Cardiac muscle cell (in vitro differentiated cells and primary cell): Measurements from ENCODE around the gene GABBR2. TPM values are rescaled to one million over a fixed set of nuclear protein-coding genes. Genes with fewer than 3 reads are reported as not detected.

ENCODE experiments used
- DNase-seq, 2 donors: peaks; one replicate each; pipeline versions ENCODE4 v3.0.0 to v3.0.0-alpha.2; 2010 to 2017; ENCODE audit warnings: low read depth in 1 of 2, low spot score in 1 of 2
- H3K27ac ChIP-seq: fragments of 200-600 bp; sonication (generic); 2 replicates; pipeline ENCODE4 v1.5.1; 2016
- H3K27me3 ChIP-seq: fragments of 200-600 bp; sonication (generic); 2 replicates; pipeline ENCODE4 v1.6.0; 2016; ENCODE audit warnings: control low read depth
- H3K36me3 ChIP-seq: fragments of 200-600 bp; sonication (generic); 2 replicates; pipeline ENCODE4 v1.5.1; 2016; ENCODE audit warnings: control low read depth
- H3K4me1 ChIP-seq: fragments of 200-600 bp; sonication (generic); 2 replicates; pipeline ENCODE4 v1.8.1; 2017; ENCODE audit warnings: low read depth, mild to moderate bottlenecking, mixed run types
- H3K4me3 ChIP-seq: fragments of 200-600 bp; sonication (generic); 2 replicates; pipeline ENCODE4 v1.5.1; 2016; ENCODE audit warnings: mild to moderate bottlenecking
- H3K9me3 ChIP-seq: fragments of 200-600 bp; sonication (generic); 2 replicates; pipeline ENCODE4 v1.5.1; 2017; ENCODE audit warnings: low read depth, mild to moderate bottlenecking, control low read depth
- polyA plus RNA-seq: library from polyadenylated mRNA; unstranded; fragments of >200 nt; fragmentation: Nextera tagmentation; extraction: Ambion mirVana; gene quantifications from 2 replicates; pipeline ENCODE4 v1.2.1, GENCODE V29; 2016
- total RNA-seq: library from RNA; depleted of rRNA; stranded (reverse); fragments of >200 nt; gene quantifications from 2 replicates; pipeline ENCODE4 v1.2.3, GENCODE V29; 2016
- TF ChIP-seq, protein P1 (sequence below): IDR thresholded peaks from 2 replicates; pipeline ENCODE4 v1.5.1; 2012; ENCODE audit warnings: low read depth, mild to moderate bottlenecking, low read length

GABBR2 gene
- total and polyA plus RNA-seq, 2 experiments from 2014 or later, result 0.06 TPM; not detected in 1

DNA sequence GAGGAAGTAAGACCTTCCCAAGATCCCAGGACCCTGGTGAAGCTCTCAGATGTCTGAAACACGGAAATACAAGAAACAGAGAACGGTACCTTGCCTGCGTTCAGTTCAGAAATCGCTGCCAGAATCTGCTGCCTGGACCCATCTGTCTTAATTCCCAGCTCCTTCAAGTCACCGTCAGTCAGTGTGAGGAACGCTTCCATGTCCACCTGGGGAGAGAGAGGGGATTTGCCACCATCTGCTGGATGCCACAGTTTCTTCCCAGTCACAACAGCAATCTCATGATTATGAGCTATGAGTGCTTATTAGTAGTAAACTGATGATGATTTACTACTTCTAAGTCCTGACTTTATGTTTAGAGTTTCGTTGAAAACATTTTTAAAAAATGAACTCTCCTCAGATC lies 36.7 kb upstream of the GABBR2 start:
- Histone ChIP-seq H3K4me1 (no peaks in the 10 kb centered on the region), H3K27me3 (no peaks in the 10 kb centered on the region), H3K27ac (no peak overlapping the region), H3K4me3 (no peak overlapping the region), H3K36me3 (peaks cover 14% of the 10 kb centered on the region), H3K9me3 (no peaks in the 10 kb centered on the region)
- DNase-seq, result no peak
- TF ChIP-seq, protein P1, sequence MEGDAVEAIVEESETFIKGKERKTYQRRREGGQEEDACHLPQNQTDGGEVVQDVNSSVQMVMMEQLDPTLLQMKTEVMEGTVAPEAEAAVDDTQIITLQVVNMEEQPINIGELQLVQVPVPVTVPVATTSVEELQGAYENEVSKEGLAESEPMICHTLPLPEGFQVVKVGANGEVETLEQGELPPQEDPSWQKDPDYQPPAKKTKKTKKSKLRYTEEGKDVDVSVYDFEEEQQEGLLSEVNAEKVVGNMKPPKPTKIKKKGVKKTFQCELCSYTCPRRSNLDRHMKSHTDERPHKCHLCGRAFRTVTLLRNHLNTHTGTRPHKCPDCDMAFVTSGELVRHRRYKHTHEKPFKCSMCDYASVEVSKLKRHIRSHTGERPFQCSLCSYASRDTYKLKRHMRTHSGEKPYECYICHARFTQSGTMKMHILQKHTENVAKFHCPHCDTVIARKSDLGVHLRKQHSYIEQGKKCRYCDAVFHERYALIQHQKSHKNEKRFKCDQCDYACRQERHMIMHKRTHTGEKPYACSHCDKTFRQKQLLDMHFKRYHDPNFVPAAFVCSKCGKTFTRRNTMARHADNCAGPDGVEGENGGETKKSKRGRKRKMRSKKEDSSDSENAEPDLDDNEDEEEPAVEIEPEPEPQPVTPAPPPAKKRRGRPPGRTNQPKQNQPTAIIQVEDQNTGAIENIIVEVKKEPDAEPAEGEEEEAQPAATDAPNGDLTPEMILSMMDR, result no peak

DNA sequence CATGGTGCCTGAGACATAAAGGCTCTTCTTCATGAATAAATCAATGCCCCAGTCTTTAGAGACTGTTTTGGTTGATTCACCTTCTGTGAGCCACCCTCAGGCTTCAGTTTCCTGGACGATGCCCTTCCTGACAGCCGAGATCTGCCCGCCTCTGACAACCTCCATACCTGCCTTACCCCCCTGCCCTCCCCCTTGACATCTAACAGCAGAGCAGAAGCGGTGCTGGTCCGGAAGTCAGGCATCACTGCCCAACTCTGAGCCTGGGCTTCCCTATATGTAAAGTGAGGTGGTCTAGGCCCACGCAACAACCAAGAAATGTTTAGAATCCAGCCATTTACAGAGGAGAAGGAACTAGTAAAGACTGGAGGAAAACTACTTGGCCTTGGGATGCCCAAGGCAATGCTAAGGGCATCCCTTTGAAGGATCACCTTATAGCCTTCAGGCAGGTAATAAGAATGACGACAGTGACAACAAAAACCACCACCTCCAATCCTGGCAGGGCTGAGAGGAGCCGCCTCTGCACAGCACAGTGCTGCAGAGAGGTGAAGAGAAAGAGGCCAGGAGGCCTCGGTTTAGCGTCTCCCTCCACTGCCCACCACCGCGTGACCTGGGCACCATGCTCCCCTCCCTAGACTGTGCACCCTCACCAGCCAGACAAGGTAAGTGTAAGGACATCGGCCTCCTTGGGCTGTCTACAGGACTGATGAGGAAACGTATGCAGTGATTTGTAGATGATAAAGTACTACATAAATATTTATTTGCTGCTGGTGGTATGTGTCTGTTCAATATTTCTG lies 35.3 kb upstream of the GABBR2 start:
- TF ChIP-seq, protein P1, result no peak
- DNase-seq, result no peak

DNA sequence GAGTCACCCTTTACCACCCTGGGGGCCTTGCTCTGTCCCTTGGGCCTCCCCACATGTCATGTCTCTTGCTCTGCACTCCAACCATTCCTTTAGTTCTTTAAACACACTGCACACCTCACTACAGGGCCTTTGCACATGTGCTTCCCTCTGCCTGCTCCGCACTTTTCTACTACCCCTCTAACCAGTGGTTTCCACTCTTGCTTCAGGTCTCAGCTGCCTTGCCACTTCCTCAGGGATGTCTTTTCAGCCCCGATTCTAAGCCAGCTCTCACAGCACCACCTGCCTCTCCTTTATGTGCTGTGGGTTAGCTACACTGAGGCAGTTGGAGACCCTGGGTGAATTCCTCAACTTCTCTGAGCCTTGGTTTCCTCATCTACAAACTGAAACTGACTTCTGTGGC lies 34.6 kb upstream of the GABBR2 start:
- Histone ChIP-seq H3K9me3 (no peaks in the 10 kb centered on the region), H3K27me3 (no peaks in the 10 kb centered on the region), H3K36me3 (peaks cover 8% of the 10 kb centered on the region), H3K27ac (no peak overlapping the region), H3K4me1 (no peaks in the 10 kb centered on the region), H3K4me3 (no peak overlapping the region)
- TF ChIP-seq, protein P1, result no peak
- DNase-seq, result no peak

More for the DNA sequence above, 35.3 kb upstream of the GABBR2 start:
- H3K4me3 ChIP-seq, result no peak overlapping the region
- no peaks in the 10 kb centered on the region for H3K4me1 ChIP-seq
- peaks cover 8% of the 10 kb centered on the region for H3K36me3 ChIP-seq
- H3K9me3 ChIP-seq, result no peaks in the 10 kb centered on the region
- H3K27ac ChIP-seq, result no peak overlapping the region
- no peaks in the 10 kb centered on the region for H3K27me3 ChIP-seq

DNA sequence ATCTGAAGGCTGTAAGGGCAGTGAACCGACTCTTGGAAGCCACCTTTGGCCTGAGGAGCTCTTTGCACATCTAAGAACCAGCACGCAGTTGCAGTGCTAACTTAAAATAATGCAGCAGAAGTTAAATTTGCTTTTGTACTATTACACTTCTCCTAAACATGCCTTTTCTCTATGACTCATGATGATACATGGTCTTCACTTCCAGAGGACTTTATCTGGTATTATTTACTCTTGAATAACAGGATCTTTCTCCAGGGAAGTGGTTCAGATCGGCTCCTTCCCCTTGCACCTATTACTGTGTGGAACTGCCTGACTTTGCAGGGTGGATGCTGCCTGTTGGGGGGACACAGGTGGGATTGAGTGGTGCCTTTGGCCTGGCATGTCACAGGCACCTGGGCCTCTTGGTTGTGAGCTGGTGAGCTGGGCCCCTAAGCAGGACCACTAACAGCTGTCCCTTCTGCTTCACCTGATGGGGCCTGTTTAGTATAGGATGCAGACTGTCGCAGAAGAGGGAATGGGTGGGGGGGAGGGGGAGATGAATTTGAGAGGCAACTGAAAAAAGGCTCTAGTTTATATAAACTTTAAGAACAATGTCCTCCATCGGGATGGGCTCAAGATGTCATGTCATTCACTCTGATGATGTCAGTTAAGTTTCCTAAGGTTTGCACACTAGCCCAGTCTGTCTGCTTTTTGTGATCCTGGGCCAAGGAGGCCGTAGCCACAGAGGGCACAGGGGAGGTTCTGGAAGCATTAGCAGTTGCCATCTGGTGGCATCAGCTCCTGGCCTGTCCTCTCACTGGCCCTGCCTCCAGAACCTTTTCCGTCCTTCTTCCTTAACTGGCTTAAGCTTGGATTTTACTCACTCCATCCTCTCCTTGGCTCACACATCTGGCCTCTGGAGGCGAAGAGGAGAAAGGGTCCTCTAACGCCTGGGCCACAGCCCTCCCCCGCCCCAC lies 33.9 kb upstream of the GABBR2 start:
- Histone ChIP-seq H3K27me3 (no peaks in the 10 kb centered on the region), H3K9me3 (no peaks in the 10 kb centered on the region), H3K4me1 (no peaks in the 10 kb centered on the region), H3K4me3 (no peak overlapping the region), H3K36me3 (peaks cover 8% of the 10 kb centered on the region), H3K27ac (no peak overlapping the region)
- TF ChIP-seq, protein P1, result no peak
- no peak for DNase-seq

DNA sequence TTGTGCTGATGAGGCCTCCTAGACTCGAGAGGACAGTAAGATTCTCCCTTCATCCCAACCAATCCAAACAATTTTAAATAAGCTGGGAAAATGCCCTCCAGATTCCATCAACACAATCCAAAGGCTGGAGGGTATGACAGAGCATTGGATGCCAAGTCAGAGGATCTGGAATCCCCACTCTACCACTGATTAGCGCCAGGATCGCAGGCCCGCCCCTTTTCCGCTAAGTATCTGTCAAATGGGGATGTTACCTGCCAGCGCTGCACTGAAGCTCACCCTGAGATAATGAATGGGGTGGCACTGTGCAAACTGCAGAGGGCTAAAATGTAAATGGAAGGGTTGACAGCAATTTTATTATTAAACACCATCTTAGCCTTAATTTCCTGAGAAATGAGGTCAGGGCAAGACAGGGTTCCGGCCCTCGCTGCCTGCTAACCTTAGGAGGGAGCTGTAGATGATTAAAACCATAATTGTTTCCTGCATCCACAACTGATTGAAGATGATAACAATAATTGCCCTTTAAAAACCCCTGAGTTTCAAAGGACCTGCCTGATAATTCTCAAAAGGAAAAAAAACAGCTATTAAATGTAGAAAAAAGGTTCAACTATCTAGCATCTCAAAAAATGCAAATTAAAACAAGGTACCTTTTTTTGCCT lies 31.6 kb upstream of the GABBR2 start:
- Histone ChIP-seq H3K36me3 (peaks cover 4% of the 10 kb centered on the region), H3K27ac (no peak overlapping the region), H3K4me1 (no peaks in the 10 kb centered on the region), H3K4me3 (no peak overlapping the region), H3K27me3 (no peaks in the 10 kb centered on the region), H3K9me3 (no peaks in the 10 kb centered on the region)
- DNase-seq, result no peak
- TF ChIP-seq, protein P1, result no peak
